ENCODE measurements around the gene TNRC18. TPM values are rescaled to one million over a fixed set of nuclear protein-coding genes. Genes with fewer than 3 reads are reported as not detected.
A peak's percentile ranks its signal among the peaks of the same experiment; 100 is the strongest.
"Not testable (repeated sequence)": the region's sequence is repeated elsewhere in the genome, so short reads cannot be mapped to it uniquely, and the experiment has no call there.

Gene TNRC18
- total RNA-seq, 5 donors from 2014 or later (not counting 1 experiment from before 2014, with no cell fraction given), result 58.8 to 71.0 (median 62.6) TPM

GRCh38 chr7:5295039-5296014 is 128.3 kb downstream of the TNRC18 start:
- Mint-ChIP-seq H3K27ac (no peak overlapping the region), H3K4me1 (peaks cover 10 to 19% (median 11%) of the 10 kb centered on the region in 3 donors), H3K4me3 (peak overlapping the region in 2 of 3 donors; percentile 37 to 83), H3K27me3 (peaks cover 6% of the 10 kb centered on the region in 2 donors), H3K36me3 (no peaks in the 10 kb centered on the region), H3K9me3 (peaks cover 0 to 9% (median 9%) of the 10 kb centered on the region in 3 donors)
- ChIA-PET CTCF (no interaction called here), POLR2A (no interaction called here)
- no peaks in the 10 kb centered on the region for H3K9me3 ChIP-seq
- H3K27me3 ChIP-seq (replicated peaks in 1 of 2; ENCODE audit: control insufficient read depth in 2 of 2, extremely low read depth in 1 of 2, insufficient read depth in 2 of 2, low read length in 1 of 2), result peaks cover 0 to 36% of the 10 kb centered on the region in 2 experiments
- ATAC-seq (replicated peaks in 1 of 4) (no peak), DNase-seq (no peak)
- 85% methylated on average over 19 of the region's 33 CpGs for WGBS (ENCODE audit: insufficient coverage)
- H3K4me1 ChIP-seq (ENCODE audit: control insufficient read depth in 1 of 2, extremely low read depth in 1 of 2, insufficient read depth in 2 of 2, low read length in 2 of 2), result peaks cover 2 to 17% of the 10 kb centered on the region in 2 experiments
- no peaks in the 10 kb centered on the region for H3K36me3 ChIP-seq (ENCODE audit: control insufficient read depth in 2 of 2, extremely low read depth in 1 of 2, insufficient read depth in 1 of 2, low read length in 1 of 2)
- no peak overlapping the region for H3K27ac ChIP-seq (ENCODE audit: low read length)
- H3K4me3 ChIP-seq (ENCODE audit: control insufficient read depth in 1 of 2, extremely low read depth in 1 of 2, low read length in 1 of 2), result no peak overlapping the region

DNA sequence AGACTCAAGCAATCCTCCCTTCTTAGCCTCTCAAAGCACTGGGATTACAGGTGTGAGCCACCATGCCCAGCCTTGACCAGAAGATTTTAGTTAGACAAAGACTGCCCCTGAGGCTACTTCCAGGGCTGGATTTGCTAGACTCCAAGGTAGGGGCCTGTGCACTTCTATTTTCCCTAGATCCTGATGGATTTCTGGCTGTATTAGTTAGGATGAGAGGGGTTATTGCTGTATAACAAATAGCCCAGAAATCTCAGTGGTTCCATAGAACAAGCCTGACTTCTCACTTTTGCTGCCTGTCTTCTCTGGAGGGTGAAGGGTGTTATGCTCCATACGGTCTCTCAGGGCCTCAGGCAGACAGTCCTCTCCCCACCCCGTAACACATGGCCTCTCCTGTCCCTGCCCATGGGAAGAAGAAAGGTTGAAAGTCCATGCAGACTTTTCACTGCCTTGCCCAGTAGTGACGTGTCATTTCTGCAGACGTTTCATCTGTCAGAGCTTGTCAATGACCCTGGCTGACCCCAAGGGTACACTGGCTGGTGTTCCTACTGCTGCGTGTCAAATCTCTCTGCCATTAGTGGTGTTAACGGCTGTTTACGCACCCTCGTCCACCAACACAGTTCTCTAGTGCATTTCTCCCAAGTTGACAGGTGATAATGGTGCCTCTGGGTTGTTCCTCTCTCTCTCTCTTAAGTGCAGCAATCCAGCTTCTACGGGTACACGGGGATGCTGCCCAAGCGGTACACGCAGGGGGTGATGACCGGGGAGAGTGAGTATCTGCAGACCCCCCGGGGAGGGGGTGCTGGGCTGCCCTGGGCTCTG is 129.3 kb downstream of the TNRC18 start:
- no peak for DNase-seq
- WGBS (ENCODE audit: insufficient coverage), result 96% methylated on average over 8 of the region's 14 CpGs
- H3K9me3 ChIP-seq, result no peaks in the 10 kb centered on the region
- ChIA-PET CTCF (no interaction called here), POLR2A (no interaction called here)
- ATAC-seq (replicated peaks in 1 of 4), result no peak
- H3K4me1 ChIP-seq (ENCODE audit: control insufficient read depth in 1 of 2, extremely low read depth in 1 of 2, insufficient read depth in 2 of 2, low read length in 2 of 2), result peaks cover 2 to 17% of the 10 kb centered on the region in 2 experiments
- Mint-ChIP-seq H3K4me1 (peaks cover 10 to 19% (median 11%) of the 10 kb centered on the region in 3 donors), H3K9me3 (peaks cover 0 to 9% (median 9%) of the 10 kb centered on the region in 3 donors), H3K27me3 (peaks cover 6% of the 10 kb centered on the region in 2 donors), H3K27ac (no peak overlapping the region), H3K36me3 (no peaks in the 10 kb centered on the region), H3K4me3 (peak overlapping the region in 1 of 3 donors; percentile 83)
- H3K27ac ChIP-seq (ENCODE audit: low read length), result no peak overlapping the region
- H3K27me3 ChIP-seq (replicated peaks in 1 of 2; ENCODE audit: control insufficient read depth in 2 of 2, extremely low read depth in 1 of 2, insufficient read depth in 2 of 2, low read length in 1 of 2), result peaks cover 0 to 32% of the 10 kb centered on the region in 2 experiments
- no peak overlapping the region for H3K4me3 ChIP-seq (ENCODE audit: control insufficient read depth in 1 of 2, extremely low read depth in 1 of 2, low read length in 1 of 2)
- H3K36me3 ChIP-seq (ENCODE audit: control insufficient read depth in 2 of 2, extremely low read depth in 1 of 2, insufficient read depth in 1 of 2, low read length in 1 of 2), result no peaks in the 10 kb centered on the region

- DNase-seq; H3K4me1 ChIP-seq (ENCODE audit: control insufficient read depth in 1 of 2, extremely low read depth in 1 of 2, insufficient read depth in 2 of 2, low read length in 2 of 2); H3K27me3 ChIP-seq (replicated peaks in 1 of 2; ENCODE audit: control insufficient read depth in 2 of 2, extremely low read depth in 1 of 2, insufficient read depth in 2 of 2, low read length in 1 of 2); H3K27me3 Mint-ChIP-seq; H3K27ac Mint-ChIP-seq; H3K27ac ChIP-seq (ENCODE audit: low read length); CTCF ChIA-PET; POLR2A ChIA-PET; ATAC-seq (replicated peaks in 1 of 4); H3K4me3 ChIP-seq (ENCODE audit: control insufficient read depth in 1 of 2, extremely low read depth in 1 of 2, low read length in 1 of 2); H3K36me3 Mint-ChIP-seq; H3K36me3 ChIP-seq (ENCODE audit: control insufficient read depth in 2 of 2, extremely low read depth in 1 of 2, insufficient read depth in 1 of 2, low read length in 1 of 2); H3K9me3 Mint-ChIP-seq; H3K4me1 Mint-ChIP-seq; H3K9me3 ChIP-seq; H3K4me3 Mint-ChIP-seq: not testable (repeated sequence)
- 80% methylated on average over 7 of the region's 15 CpGs for WGBS (ENCODE audit: insufficient coverage)
Measured at GRCh38 chr7:5291711-5292335, 131.8 kb downstream of the TNRC18 start.

- Histone ChIP-seq H3K36me3 (ENCODE audit: control insufficient read depth in 2 of 2, extremely low read depth in 1 of 2, insufficient read depth in 1 of 2, low read length in 1 of 2) (no peaks in the 10 kb centered on the region), H3K9me3 (no peaks in the 10 kb centered on the region), H3K4me1 (ENCODE audit: control insufficient read depth in 1 of 2, extremely low read depth in 1 of 2, insufficient read depth in 2 of 2, low read length in 2 of 2) (no peaks in the 10 kb centered on the region), H3K27me3 (replicated peaks in 1 of 2; ENCODE audit: control insufficient read depth in 2 of 2, extremely low read depth in 1 of 2, insufficient read depth in 2 of 2, low read length in 1 of 2) (peaks cover 0 to 8% of the 10 kb centered on the region in 2 experiments), H3K27ac (ENCODE audit: low read length) (no peak overlapping the region), H3K4me3 (ENCODE audit: control insufficient read depth in 1 of 2, extremely low read depth in 1 of 2, low read length in 1 of 2) (no peak overlapping the region)
- no peak for ATAC-seq (replicated peaks in 1 of 4)
- Mint-ChIP-seq H3K4me3 (no peak overlapping the region), H3K4me1 (peaks cover 0 to 3% (median 0%) of the 10 kb centered on the region in 3 donors), H3K36me3 (no peaks in the 10 kb centered on the region), H3K27me3 (peaks cover 0 to 5% of the 10 kb centered on the region in 2 donors), H3K9me3 (peaks cover 0 to 9% (median 9%) of the 10 kb centered on the region in 3 donors), H3K27ac (no peak overlapping the region)
- ChIA-PET CTCF (interaction anchor here in 1 of 2 donors (0.7 kb wide), 1 partner anchor 367 kb away, joined by 3 read pairs; no protein-coding TSS in a partner anchor), POLR2A (no interaction called here)
- DNase-seq, result no peak
- 73% methylated on average over 5 of the region's 8 CpGs for WGBS (ENCODE audit: insufficient coverage)
Measured at GRCh38 chr7:5291301-5291700, 132.3 kb downstream of the TNRC18 start.

DNA sequence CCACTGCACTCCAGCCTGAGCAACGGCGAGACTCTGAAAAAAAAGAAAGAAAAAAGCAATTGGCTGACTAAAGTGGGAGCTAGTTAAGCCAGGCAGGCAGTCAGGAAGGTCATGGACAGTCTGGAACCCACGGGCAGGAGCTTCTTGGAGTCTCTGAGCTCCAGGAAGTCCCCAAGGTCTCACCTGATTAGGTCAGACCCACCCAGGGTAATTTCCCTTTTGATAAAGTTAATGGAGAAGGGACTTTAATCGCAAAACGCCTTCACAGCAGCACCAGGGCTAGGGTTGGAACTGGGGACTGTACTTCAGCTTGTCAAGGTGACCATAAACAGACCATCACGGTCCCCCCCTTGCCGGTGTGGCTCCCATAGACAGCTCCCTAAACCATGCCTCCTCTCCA is 134.3 kb downstream of the TNRC18 start:
- DNase-seq (no peak), ATAC-seq (replicated peaks in 1 of 4) (no peak)
- Histone ChIP-seq H3K27me3 (replicated peaks in 1 of 2; ENCODE audit: control insufficient read depth in 2 of 2, extremely low read depth in 1 of 2, insufficient read depth in 2 of 2, low read length in 1 of 2) (peaks cover 0 to 17% of the 10 kb centered on the region in 2 experiments), H3K27ac (ENCODE audit: low read length) (no peak overlapping the region), H3K36me3 (ENCODE audit: control insufficient read depth in 2 of 2, extremely low read depth in 1 of 2, insufficient read depth in 1 of 2, low read length in 1 of 2) (no peaks in the 10 kb centered on the region), H3K9me3 (no peaks in the 10 kb centered on the region), H3K4me3 (ENCODE audit: control insufficient read depth in 1 of 2, extremely low read depth in 1 of 2, low read length in 1 of 2) (no peak overlapping the region), H3K4me1 (ENCODE audit: control insufficient read depth in 1 of 2, extremely low read depth in 1 of 2, insufficient read depth in 2 of 2, low read length in 2 of 2) (no peaks in the 10 kb centered on the region)
- Mint-ChIP-seq H3K9me3 (peaks cover 0 to 1% (median under 1%) of the 10 kb centered on the region in 3 donors), H3K4me1 (peaks cover 0 to under 1% (median 0%) of the 10 kb centered on the region in 3 donors), H3K36me3 (no peaks in the 10 kb centered on the region), H3K4me3 (no peak overlapping the region), H3K27me3 (peaks cover under 1 to 10% of the 10 kb centered on the region in 2 donors), H3K27ac (no peak overlapping the region)
- ChIA-PET CTCF (no interaction called here), POLR2A (no interaction called here)
- WGBS (ENCODE audit: insufficient coverage), result 85% methylated on average over 4 of the region's 7 CpGs

- peaks cover 4 to 17% of the 10 kb centered on the region in 2 donors for H3K27me3 Mint-ChIP-seq
- H3K27ac Mint-ChIP-seq; H3K36me3 Mint-ChIP-seq; H3K27ac ChIP-seq (ENCODE audit: low read length); H3K4me3 Mint-ChIP-seq; H3K4me1 Mint-ChIP-seq; H3K36me3 ChIP-seq (ENCODE audit: control insufficient read depth in 2 of 2, extremely low read depth in 1 of 2, insufficient read depth in 1 of 2, low read length in 1 of 2); H3K9me3 ChIP-seq; H3K4me3 ChIP-seq (ENCODE audit: control insufficient read depth in 1 of 2, extremely low read depth in 1 of 2, low read length in 1 of 2); CTCF ChIA-PET; H3K9me3 Mint-ChIP-seq; ATAC-seq (replicated peaks in 1 of 4); POLR2A ChIA-PET; DNase-seq; H3K4me1 ChIP-seq (ENCODE audit: control insufficient read depth in 1 of 2, extremely low read depth in 1 of 2, insufficient read depth in 2 of 2, low read length in 2 of 2): not testable (repeated sequence)
- 97% methylated on average over 6 of the region's 8 CpGs for WGBS (ENCODE audit: insufficient coverage)
- H3K27me3 ChIP-seq (replicated peaks in 1 of 2; ENCODE audit: control insufficient read depth in 2 of 2, extremely low read depth in 1 of 2, insufficient read depth in 2 of 2, low read length in 1 of 2), result peaks cover 0 to 24% of the 10 kb centered on the region in 2 experiments
Measured at GRCh38 chr7:5288560-5288959, 135.1 kb downstream of the TNRC18 start.
